PC-9 (cell line): Measurements from ENCODE around the gene CRYGD.

Source experiments
- EZH2 ChIP-seq: fragments of 200-600 bp; sonication (generic); IDR thresholded peaks from 2 replicates; pipeline ENCODE4 v1.8.0; 2017; ENCODE audit warnings: antibody characterized with exemption, low read depth
- TF ChIP-seq, protein P1 (sequence below): fragments of 200-600 bp; sonication (generic); conservative IDR thresholded peaks from 2 replicates; pipeline ENCODE4 v1.6.1; 2017; ENCODE audit warnings: mixed run types, antibody characterized with exemption, mild to moderate bottlenecking, moderate library complexity

DNA sequence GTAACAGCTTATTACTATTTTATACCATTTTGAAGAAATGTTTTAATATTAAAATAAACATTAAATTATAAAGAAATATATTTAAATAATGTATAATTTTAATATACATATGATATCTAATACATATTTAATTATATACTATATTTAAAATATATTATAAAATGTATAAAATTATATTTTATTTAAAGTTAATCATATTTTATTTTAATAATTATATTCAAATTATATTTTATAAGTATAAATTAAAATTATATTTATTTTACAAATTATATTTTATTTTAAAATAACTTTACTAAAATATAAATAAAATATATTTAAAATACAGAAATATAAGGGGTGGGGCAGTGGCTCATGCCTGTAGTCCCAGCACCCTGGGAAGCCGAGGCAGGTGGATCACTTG, 2.1 kb downstream of the CRYGD start:
- TF ChIP-seq, protein P1, sequence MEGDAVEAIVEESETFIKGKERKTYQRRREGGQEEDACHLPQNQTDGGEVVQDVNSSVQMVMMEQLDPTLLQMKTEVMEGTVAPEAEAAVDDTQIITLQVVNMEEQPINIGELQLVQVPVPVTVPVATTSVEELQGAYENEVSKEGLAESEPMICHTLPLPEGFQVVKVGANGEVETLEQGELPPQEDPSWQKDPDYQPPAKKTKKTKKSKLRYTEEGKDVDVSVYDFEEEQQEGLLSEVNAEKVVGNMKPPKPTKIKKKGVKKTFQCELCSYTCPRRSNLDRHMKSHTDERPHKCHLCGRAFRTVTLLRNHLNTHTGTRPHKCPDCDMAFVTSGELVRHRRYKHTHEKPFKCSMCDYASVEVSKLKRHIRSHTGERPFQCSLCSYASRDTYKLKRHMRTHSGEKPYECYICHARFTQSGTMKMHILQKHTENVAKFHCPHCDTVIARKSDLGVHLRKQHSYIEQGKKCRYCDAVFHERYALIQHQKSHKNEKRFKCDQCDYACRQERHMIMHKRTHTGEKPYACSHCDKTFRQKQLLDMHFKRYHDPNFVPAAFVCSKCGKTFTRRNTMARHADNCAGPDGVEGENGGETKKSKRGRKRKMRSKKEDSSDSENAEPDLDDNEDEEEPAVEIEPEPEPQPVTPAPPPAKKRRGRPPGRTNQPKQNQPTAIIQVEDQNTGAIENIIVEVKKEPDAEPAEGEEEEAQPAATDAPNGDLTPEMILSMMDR = no peak
- no peak for TF ChIP-seq EZH2
